RWPE2 (cell line): ENCODE measurements around the gene COQ6.
"Not testable (repeated sequence)": the region's sequence is repeated elsewhere in the genome, so short reads cannot be mapped to it uniquely, and the experiment has no call there.

ENCODE experiments used
- ATAC-seq: fragments of 200-7000 bp; cut with Tn5 transposase; 3 replicates; pipeline ENCODE4 v1.9.1; 2021; ENCODE audit warnings: low read depth
- DNase-seq: peaks from one replicate; pipeline ENCODE4 v3.0.0-alpha.2; 2020; ENCODE audit warnings: low spot score
- H3K27ac ChIP-seq: fragments of 450-650 bp; 2 replicates; pipeline ENCODE4 v1.5.1; 2017; ENCODE audit warnings: mild to moderate bottlenecking; ENCODE audit not compliant: poor library complexity, severe bottlenecking
- H3K27me3 ChIP-seq: fragments of 250-450 bp; sonication (Bioruptor Pico); 2 replicates; pipeline ENCODE4 v1.5.1; 2021; ENCODE audit warnings: mild to moderate bottlenecking, moderate library complexity; ENCODE audit not compliant: insufficient read depth, poor library complexity, severe bottlenecking
- H3K36me3 ChIP-seq: fragments of 250-450 bp; sonication (Bioruptor Pico); 2 replicates; pipeline ENCODE4 v1.5.1; 2020; ENCODE audit warnings: low read depth, mild to moderate bottlenecking, moderate library complexity
- H3K4me1 ChIP-seq: fragments of 250-450 bp; sonication (Bioruptor Pico); 2 replicates; pipeline ENCODE4 v1.5.1; 2021; ENCODE audit warnings: mild to moderate bottlenecking, moderate library complexity; ENCODE audit not compliant: insufficient read depth, poor library complexity, severe bottlenecking
- H3K4me3 ChIP-seq: fragments of 250-450 bp; sonication (Bioruptor Pico); 2 replicates; pipeline ENCODE4 v1.5.1; 2021; ENCODE audit warnings: mild to moderate bottlenecking, moderate library complexity; ENCODE audit not compliant: severe bottlenecking
- H3K9me3 ChIP-seq: fragments of 250-450 bp; sonication (Bioruptor Pico); 2 replicates; pipeline ENCODE4 v1.5.1; 2021; ENCODE audit warnings: mild to moderate bottlenecking, moderate library complexity; ENCODE audit not compliant: severe bottlenecking
- CTCF ChIP-seq: fragments of 450-650 bp; IDR thresholded peaks from one replicate; pipeline ENCODE4 v1.5.1; 2017; ENCODE audit warnings: mild to moderate bottlenecking, moderate library complexity; ENCODE audit not compliant: poor library complexity, severe bottlenecking

The COQ6 gene

GRCh38 chr14:73991092-73991491, 41.0 kb downstream of the COQ6 start:
- no peaks in the 10 kb centered on the region for H3K9me3 ChIP-seq
- ATAC-seq (no peak), DNase-seq (no peak)
- H3K27me3 ChIP-seq: no peaks in the 10 kb centered on the region
- H3K4me3 ChIP-seq: no peak overlapping the region
- H3K36me3 ChIP-seq: peaks cover 23% of the 10 kb centered on the region
- no peaks in the 10 kb centered on the region for H3K4me1 ChIP-seq
- TF ChIP-seq CTCF: no peak
- no peak overlapping the region for H3K27ac ChIP-seq

- not testable (repeated sequence) for H3K36me3 ChIP-seq, H3K4me1 ChIP-seq, H3K27ac ChIP-seq, H3K4me3 ChIP-seq, H3K9me3 ChIP-seq, H3K27me3 ChIP-seq, DNase-seq, ATAC-seq
Observed at GRCh38 chr14:73994926-73995325, 44.8 kb downstream of the COQ6 start.

- Histone ChIP-seq H3K4me1 (no peaks in the 10 kb centered on the region), H3K9me3 (no peaks in the 10 kb centered on the region), H3K27me3 (no peaks in the 10 kb centered on the region), H3K4me3 (no peak overlapping the region), H3K27ac (no peak overlapping the region), H3K36me3 (peaks cover 11% of the 10 kb centered on the region)
- ATAC-seq (no peak), DNase-seq (no peak)
- no peak for TF ChIP-seq CTCF
Observed at GRCh38 chr14:73995977-73996378, 45.9 kb downstream of the COQ6 start.

- Histone ChIP-seq H3K36me3 (peaks cover 11% of the 10 kb centered on the region), H3K27ac (no peak overlapping the region), H3K9me3 (no peaks in the 10 kb centered on the region), H3K27me3 (no peaks in the 10 kb centered on the region), H3K4me1 (no peaks in the 10 kb centered on the region), H3K4me3 (no peak overlapping the region)
- DNase-seq (no peak), ATAC-seq (no peak)
- TF ChIP-seq CTCF: no peak
Observed at GRCh38 chr14:73996731-73997107, 46.6 kb downstream of the COQ6 start.

- ATAC-seq (no peak), DNase-seq (no peak)
- Histone ChIP-seq H3K27ac (no peak overlapping the region), H3K27me3 (no peaks in the 10 kb centered on the region), H3K4me3 (no peak overlapping the region), H3K9me3 (no peaks in the 10 kb centered on the region), H3K36me3 (peaks cover 6% of the 10 kb centered on the region), H3K4me1 (no peaks in the 10 kb centered on the region)
- no peak for TF ChIP-seq CTCF
Observed at GRCh38 chr14:73997108-73997943, 47.2 kb downstream of the COQ6 start.
